Heart right ventricle (tissue), 16 donors: ENCODE measurements around the gene NSUN6. TPM values are rescaled to one million over a fixed set of nuclear protein-coding genes. Genes with fewer than 3 reads are reported as not detected.
"Not testable (repeated sequence)": the region's sequence is repeated elsewhere in the genome, so short reads cannot be mapped to it uniquely, and the experiment has no call there.

Experiments
- ATAC-seq, 8 donors: fragments of 200-7000 bp; cut with Tn5 transposase; one replicate each; pipeline ENCODE4 v1.9.1; 2020; ENCODE audit warnings: mild to moderate bottlenecking in 8 of 8, moderate library complexity in 8 of 8, moderate number of reproducible peaks in 1 of 8
- DNase-seq, 2 donors: peaks; one replicate each; pipeline ENCODE4 v3.0.0-alpha.2; 2020
- H3K27ac ChIP-seq, 10 donors: fragments of 200-600 bp; sonication (generic) in 2 of 10; one replicate each; pipeline versions ENCODE4 v1.5.0 to v1.8.0; 2020 to 2022; ENCODE audit warnings: mild to moderate bottlenecking in 3 of 10
- H3K27me3 ChIP-seq, 7 donors: fragments of 200-600 bp; one replicate each; pipeline ENCODE4 v1.8.0; 2021 to 2022; ENCODE audit warnings: mild to moderate bottlenecking in 2 of 7
- H3K36me3 ChIP-seq, 9 donors: fragments of 200-600 bp; sonication (generic) in 1 of 9; one replicate each; pipeline versions ENCODE4 v1.5.0 to v1.8.0; 2020 to 2022; ENCODE audit warnings: mild to moderate bottlenecking in 2 of 9
- H3K4me1 ChIP-seq, 9 donors: fragments of 200-600 bp; sonication (generic) in 1 of 9; one replicate each; pipeline versions ENCODE4 v1.5.0 to v1.8.0; 2020 to 2022; ENCODE audit warnings: mild to moderate bottlenecking in 4 of 9
- H3K4me3 ChIP-seq, 10 donors: fragments of 200-600 bp; sonication (generic) in 2 of 10; one replicate each; pipeline versions ENCODE4 v1.5.0 to v1.8.0; 2020 to 2022; ENCODE audit warnings: mild to moderate bottlenecking in 7 of 10, moderate library complexity in 2 of 10
- H3K9me3 ChIP-seq, 11 donors: fragments of 200-600 bp in 10 of 11; sonication (generic) in 2 of 11; one replicate each; pipeline versions ENCODE4 v1.5.0 to v1.8.0; 2013 to 2022; ENCODE audit warnings: mild to moderate bottlenecking in 2 of 11, control low read depth in 1 of 11, moderate library complexity in 1 of 11
- WGBS, 2 donors: extraction: QIAGEN DNeasy Blood & Tissue Kit; methylation state at CpG; one replicate each; pipeline ENCODE4 v1.1.7; 2013; ENCODE audit warnings: inconsistent platforms in 1 of 2; 5-methylcytosine and 5-hydroxymethylcytosine counted together
- intact Hi-C, 10 donors: fragments of 100-400 bp; cut with DNase I; formaldehyde crosslinking; loops; one replicate each; pipeline versions ENCODE4 v1.11.1 to v1.14.2; 2022
- polyA plus RNA-seq, 2 donors: library from polyadenylated mRNA; stranded (reverse); fragments of 200-250 nt; gene quantifications; one replicate each; pipeline ENCODE4 v1.2.3, GENCODE V29; 2013
- total RNA-seq, 10 donors: library from RNA; stranded (reverse); fragmentation: NEBNext Ultra II Directional in 3 of 10; extraction: Animal tissue kit (Norgen Biotek cat#: 25700) in 3 of 10; gene quantifications; one replicate each; pipeline versions ENCODE4 v1.2.1 to v1.2.4, GENCODE V29; 2021 to 2023
- TF ChIP-seq, protein P1 (sequence below), 9 donors: fragments of 200-600 bp; sonication (generic) in 2 of 9; IDR thresholded peaks; one replicate each; pipeline versions ENCODE4 v1.5.0 to v1.8.0; 2021 to 2022; ENCODE audit warnings: antibody characterized with exemption in 9 of 9, mild to moderate bottlenecking in 5 of 9, moderate library complexity in 1 of 9
- donor health status: Arrhythmogenic right ventricular cardiomyopathy.
- donor health status: ischemic (EF 13 %, LVEDD 7.1; RV severe dilation, severe dysfunction).
- donor health status: healthy with polysubstance abuse.
- donor health status: DM: no; HTN: yes; CAD: no.
- donor health status: DM: no; HTN: no; CAD: no.
- donor health status: ischemic (EF 25% LVEDD 6.9; RV normal size, moderate dysfunction).
- donor health status: ischemic (EF 25% LVEDD 5.7; RV mildly dilated, moderate dysfunction).
- donor health status: healthy.
- donor health status: DM: yes; HTN: yes; CAD: no.
- donor health status: Ischemic cardiomyopathy.
- donor health status: ischemic (EF 35%, LVEDD 5.7; RV mildly dilated, moderate dysfunction).
- donor health status: nonischemic (EF 11% LVEDD 7.7; RV severe dilation, severe dysfunction).
- donor health status: DM: yes; HTN: yes; CAD: no.
- donor health status: PGD.
- donor health status: ischemic (EF 29% LVEDD 5.4; RV normal size, mild dysfunction).
- donor health status: nonischemic (EF 23%, LVEDD 6.1; RV moderate dilation, normal function).

Gene NSUN6
- total and polyA plus RNA-seq, 12 donors = 4.9 to 13.5 (median 8.7) TPM

DNA sequence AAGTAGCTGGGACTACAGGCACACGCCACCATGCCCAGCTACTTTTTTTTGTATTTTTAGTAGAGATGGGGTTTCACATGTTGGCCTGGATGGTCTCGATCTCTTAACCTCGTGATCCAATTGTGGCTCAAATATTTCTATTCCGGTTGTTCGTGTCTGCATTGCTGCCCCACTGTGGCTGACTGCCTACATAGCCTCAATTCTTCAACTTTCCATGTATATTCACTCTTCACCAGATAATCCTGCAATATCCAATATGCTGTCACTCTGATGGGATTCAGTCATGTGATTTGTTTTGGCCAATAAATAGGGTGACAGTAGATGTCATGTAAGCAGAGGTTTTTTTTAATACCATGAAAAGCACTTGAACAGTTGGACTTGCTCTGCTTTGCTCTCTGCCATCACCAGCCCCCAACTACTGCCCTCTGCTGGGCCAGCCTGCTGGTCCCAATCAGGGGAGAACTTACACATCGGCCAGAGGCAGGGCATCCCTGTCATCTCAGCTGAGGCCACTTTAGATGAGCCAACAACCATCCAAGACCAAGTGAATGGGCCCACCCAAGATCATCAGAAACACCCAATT lies 56.7 kb downstream of the NSUN6 start:
- Histone ChIP-seq H3K4me3 (no peak overlapping the region), H3K27ac (no peak overlapping the region), H3K27me3 (no peaks in the 10 kb centered on the region), H3K9me3 (peaks cover 0 to 9% (median 0%) of the 10 kb centered on the region in 11 donors), H3K36me3 (peaks cover 0 to 22% (median 0%) of the 10 kb centered on the region in 9 donors), H3K4me1 (no peaks in the 10 kb centered on the region)
- intact Hi-C loops = no loop called here
- 87 to 92% methylated on average over 6 of the region's 6 CpGs for WGBS, 2 donors
- no peak for ATAC-seq
- TF ChIP-seq, protein P1, sequence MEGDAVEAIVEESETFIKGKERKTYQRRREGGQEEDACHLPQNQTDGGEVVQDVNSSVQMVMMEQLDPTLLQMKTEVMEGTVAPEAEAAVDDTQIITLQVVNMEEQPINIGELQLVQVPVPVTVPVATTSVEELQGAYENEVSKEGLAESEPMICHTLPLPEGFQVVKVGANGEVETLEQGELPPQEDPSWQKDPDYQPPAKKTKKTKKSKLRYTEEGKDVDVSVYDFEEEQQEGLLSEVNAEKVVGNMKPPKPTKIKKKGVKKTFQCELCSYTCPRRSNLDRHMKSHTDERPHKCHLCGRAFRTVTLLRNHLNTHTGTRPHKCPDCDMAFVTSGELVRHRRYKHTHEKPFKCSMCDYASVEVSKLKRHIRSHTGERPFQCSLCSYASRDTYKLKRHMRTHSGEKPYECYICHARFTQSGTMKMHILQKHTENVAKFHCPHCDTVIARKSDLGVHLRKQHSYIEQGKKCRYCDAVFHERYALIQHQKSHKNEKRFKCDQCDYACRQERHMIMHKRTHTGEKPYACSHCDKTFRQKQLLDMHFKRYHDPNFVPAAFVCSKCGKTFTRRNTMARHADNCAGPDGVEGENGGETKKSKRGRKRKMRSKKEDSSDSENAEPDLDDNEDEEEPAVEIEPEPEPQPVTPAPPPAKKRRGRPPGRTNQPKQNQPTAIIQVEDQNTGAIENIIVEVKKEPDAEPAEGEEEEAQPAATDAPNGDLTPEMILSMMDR (IDR thresholded peaks at IDR 0.05) = peak in 7 of 9 donors; percentile 8 to 40 (median 21)
- DNase-seq = no peak

DNA sequence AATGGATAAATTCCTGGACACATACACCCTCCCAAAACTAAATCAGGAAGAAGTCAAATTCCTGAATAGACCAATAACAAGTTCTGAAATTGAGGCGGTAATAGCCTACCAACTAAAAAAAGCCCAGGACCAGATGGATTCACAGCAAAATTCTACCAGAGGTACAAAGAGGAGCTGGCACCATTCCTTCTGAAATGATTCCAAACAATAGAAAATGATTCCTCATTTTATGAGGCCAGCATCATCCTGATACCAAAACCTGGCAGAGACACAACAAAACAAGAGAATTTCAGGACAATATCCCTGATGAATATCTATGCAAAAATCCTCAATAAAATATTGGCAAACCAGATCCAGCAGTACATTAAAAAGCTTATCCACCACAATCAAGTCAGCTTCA lies 60.2 kb downstream of the NSUN6 start:
- H3K4me1 ChIP-seq, DNase-seq, intact Hi-C loops, H3K9me3 ChIP-seq, H3K4me3 ChIP-seq, H3K27ac ChIP-seq, H3K27me3 ChIP-seq, ATAC-seq: not testable (repeated sequence)
- H3K36me3 ChIP-seq = peaks cover 0 to 43% (median 3%) of the 10 kb centered on the region in 9 donors
- WGBS, 2 donors = 98 to 100% methylated on average over 1 of the region's 1 CpG

DNA sequence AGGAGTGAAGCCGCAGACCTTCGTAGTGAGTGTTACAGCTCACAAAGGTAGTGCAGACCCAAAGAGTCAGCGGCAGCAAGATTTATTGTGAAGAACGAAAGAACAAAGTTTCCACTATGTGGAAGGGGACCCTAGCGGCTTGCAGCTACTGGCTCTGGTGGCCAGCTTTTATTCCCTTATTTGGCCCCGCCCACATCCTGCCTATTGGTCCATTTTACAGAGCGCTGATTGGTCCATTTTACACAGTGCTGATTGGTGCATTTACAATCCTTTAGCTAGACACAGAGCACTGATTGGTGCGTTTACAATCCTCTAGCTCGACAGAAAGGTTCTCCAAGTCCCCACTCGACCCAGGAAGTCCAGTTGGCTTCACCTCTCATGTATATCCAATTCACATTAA lies 64.8 kb downstream of the NSUN6 start:
- H3K9me3 ChIP-seq, H3K27ac ChIP-seq, H3K4me3 ChIP-seq, DNase-seq, H3K27me3 ChIP-seq, ATAC-seq, H3K4me1 ChIP-seq, intact Hi-C loops: not testable (repeated sequence)
- H3K36me3 ChIP-seq = peaks cover 0 to 46% (median 3%) of the 10 kb centered on the region in 9 donors
- WGBS, 2 donors = 98% methylated on average over 10 of the region's 10 CpGs

DNA sequence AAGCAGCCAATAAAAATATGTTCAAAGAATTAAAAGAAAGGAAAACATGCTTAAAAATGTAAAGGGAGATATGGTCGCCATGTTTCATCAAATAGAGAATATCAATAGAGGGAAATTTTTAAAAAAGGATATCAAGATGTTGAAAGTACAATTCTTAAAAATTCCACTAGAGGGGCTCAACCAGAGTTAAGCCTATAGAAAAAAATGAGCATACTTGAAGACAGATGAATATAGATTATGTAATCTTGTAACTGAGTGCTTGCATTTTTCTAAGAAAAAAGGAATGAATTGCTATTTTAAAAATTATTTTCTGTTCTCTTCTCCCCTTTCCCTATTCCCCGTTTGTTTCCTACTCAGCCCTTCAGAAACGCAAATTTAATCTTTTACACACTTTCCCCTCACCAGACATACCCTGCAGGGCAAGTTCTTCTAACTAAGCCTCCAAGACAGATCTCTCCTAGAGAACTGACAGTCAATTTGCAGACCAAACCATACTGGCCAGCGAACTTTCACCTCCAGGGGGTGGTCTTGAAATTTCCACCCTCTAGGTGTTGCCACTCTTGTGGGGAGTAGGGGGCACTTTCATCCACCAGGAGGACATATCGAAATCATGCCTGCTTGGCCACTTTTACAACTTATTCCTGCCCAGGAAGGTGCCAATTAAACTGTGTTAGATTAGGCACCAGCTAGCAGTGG lies 67.7 kb downstream of the NSUN6 start:
- Histone ChIP-seq H3K4me1 (peaks cover 0 to 9% (median 0%) of the 10 kb centered on the region in 9 donors), H3K36me3 (peaks cover 0 to 73% (median 8%) of the 10 kb centered on the region in 9 donors), H3K27ac (no peak overlapping the region), H3K27me3 (no peaks in the 10 kb centered on the region), H3K9me3 (peaks cover 0 to 4% (median 0%) of the 10 kb centered on the region in 11 donors), H3K4me3 (no peak overlapping the region)
- TF ChIP-seq, protein P1 (IDR thresholded peaks at IDR 0.05) = peak in 2 of 9 donors; percentile 4 to 29
- ATAC-seq = no peak
- WGBS, 2 donors = 82 to 93% methylated on average over 5 of the region's 5 CpGs
- no peak for DNase-seq
- intact Hi-C loops = no loop called here

DNA sequence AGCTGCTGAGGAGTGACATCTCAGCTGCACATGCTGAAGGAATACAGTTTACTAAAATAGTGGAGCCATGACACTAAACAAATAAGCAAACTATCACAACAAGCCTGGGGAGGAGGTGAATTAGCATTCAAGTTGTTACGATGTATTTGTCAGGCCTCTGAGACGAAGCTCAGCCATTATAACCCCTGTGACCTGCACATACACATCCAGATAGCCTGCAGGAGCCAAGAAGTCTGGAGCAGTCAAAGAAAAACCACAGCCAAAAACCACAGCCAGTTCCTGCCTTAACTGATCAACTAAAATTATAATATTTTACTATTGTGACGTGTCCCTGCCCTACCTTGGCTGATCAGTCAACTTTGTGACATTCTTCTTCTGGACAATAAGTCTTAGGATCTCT lies 68.6 kb downstream of the NSUN6 start:
- 45 to 57% methylated on average over 3 of the region's 3 CpGs for WGBS, 2 donors
- intact Hi-C loops = no loop called here
- H3K4me1 ChIP-seq = peaks cover 0 to 9% (median 0%) of the 10 kb centered on the region in 9 donors
- no peak overlapping the region for H3K4me3 ChIP-seq
- H3K9me3 ChIP-seq = peaks cover 0 to 13% (median 0%) of the 10 kb centered on the region in 11 donors
- DNase-seq = no peak
- H3K27ac ChIP-seq = no peak overlapping the region
- TF ChIP-seq, protein P1 (IDR thresholded peaks at IDR 0.05) = no peak
- peak in 1 of 8 donors; percentile 57 for ATAC-seq
- no peaks in the 10 kb centered on the region for H3K27me3 ChIP-seq
- peaks cover 0 to 78% (median 8%) of the 10 kb centered on the region in 9 donors for H3K36me3 ChIP-seq
